Hematopoietic multipotent progenitor cell (in vitro differentiated cells): ENCODE results near the gene ADAMTS5. TPM values are rescaled to one million over a fixed set of nuclear protein-coding genes. Genes with fewer than 3 reads are reported as not detected.

Source experiments
- DNase-seq, 3 donors: peaks; one replicate each; pipeline ENCODE4 v3.0.0-alpha.2; 2011 to 2015; ENCODE audit warnings: low read depth in 2 of 3, low spot score in 2 of 3
- total RNA-seq: library from RNA; depleted of rRNA; stranded (reverse); fragments of >200 nt; gene quantifications from one replicate; pipeline ENCODE4 v1.2.3, GENCODE V29; 2012

The ADAMTS5 gene
- total RNA-seq = under 0.01 TPM

DNA sequence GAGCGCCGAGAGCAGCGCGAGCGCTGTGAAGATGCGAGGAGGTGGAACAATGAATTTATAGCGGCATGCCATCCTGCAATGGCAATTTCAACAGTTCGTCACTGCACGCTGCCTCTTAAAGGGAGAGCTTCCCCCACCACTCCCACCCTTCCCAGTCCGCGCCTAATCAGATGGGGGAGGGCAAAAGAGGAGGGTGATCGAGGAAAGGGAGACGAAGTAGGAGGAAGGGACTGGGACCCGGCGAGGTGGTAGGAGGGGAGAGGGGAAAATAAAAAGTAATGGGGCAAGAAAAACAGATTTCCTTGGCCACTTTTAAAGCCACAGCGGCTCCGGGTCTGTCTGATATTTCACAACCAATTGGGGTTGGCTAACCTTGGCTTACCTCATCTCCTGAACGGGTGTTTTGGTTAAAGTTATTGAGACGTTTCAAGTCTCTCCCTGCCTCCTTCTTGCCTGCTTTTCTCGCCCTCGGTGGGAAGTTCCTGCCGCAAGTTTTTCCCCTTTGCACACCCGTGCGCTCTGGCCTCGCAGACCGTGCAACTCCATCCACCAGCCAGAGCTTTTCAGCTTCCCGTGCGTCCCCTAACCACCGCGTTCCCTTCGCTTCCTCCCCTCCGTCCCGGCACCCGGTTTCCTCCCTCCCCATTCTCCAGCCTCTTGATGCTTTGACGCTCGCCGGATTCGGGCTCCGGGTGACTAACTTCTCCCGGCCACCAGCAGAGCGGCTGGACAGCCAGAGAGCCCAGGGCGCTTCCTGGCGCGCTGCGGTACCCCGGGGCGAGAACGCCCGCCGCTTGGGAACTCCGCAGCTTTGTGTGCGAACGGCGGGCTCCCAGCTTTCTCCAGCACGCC is at the start of gene ADAMTS5:
TSS of gene ADAMTS5 (minus strand) at position 27 of the 852 bp plus-strand sequence. CDS start 697 bp downstream, outside the sequence.
- peak in 1 of 3 donors; percentile 4 for DNase-seq

DNA sequence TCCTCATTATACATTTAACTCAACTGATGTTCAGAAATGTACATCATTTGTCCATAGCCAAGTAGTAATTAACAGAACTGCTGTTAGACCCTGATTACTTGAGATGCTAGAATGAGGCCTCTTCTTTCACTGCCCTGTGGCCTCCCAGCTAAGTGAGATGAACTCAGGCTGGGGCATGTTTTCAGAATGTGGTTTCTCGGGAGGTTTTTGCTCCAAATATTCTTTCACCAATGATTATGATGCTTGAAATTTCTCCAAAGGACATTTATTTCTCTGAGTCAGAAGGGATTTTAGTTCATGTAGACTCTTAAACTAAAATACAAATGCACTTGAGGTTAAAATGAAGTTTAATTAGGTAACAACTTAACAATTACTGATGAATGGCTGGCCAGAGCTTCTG is 34.6 kb upstream of the ADAMTS5 start:
- no peak for DNase-seq

- DNase-seq = no peak
Measured at GRCh38 chr21:26983576-26983975, 16.7 kb upstream of the ADAMTS5 start.

GRCh38 chr21:26982767-26983166 is 15.9 kb upstream of the ADAMTS5 start:
- DNase-seq = no peak

GRCh38 chr21:26977746-26978145 is 10.9 kb upstream of the ADAMTS5 start:
- DNase-seq = no peak

DNA sequence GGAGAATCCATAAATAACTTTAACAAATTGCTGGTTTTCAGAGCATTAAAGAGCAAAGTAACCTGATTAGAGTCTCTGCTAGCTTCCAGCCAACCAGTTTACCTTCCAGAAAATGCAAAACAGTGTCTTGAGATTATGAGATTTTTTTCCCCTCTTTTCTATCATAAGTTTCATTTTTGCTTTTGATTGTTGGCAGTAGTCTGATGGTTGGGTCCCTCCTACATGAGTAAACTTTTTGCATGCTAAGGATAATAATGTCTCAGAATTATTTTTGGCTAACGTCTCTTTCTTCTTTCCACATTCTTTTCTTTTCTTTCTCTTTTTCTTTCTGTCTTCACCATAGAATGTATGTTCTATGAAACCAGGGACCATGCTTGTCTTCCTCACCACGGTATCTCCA is 6.3 kb upstream of the ADAMTS5 start:
- no peak for DNase-seq

- DNase-seq = peak in 1 of 3 donors; percentile 13
Measured at GRCh38 chr21:26972192-26972591, 5.3 kb upstream of the ADAMTS5 start.

DNA sequence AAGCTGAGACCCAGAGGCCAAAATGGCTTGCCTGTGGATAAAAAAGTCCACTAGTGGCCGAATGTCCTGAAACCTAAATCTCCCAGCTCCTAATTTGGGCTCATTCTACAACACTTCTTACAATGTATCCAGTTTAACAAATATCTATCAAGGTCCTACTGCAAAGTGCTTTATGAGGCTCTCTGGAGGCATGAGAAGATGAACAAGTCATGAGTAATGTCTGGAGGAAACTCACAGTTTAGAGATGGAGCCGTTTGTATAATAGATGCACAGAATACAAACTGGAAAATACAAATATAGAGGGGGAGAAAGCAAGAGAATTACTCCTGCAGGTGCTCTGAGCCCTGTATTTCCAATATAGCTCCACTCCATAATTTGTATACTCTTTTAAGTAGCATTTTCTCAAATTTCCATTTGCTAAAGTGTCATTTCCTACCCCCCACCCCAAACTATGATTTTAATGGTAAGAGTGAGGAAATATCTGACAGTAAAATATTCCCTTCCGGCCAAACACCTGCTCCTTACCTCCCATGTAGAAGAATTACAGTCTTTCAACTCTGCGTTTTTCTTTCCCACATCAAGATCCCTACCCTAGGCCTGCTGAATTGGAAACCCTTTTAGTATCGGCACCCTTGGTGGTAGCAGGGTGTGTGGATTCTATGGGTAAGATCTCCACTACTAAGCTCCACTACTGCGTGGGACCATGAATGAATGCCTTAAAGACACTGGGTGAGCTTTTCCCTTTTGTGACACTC is 3.3 kb upstream of the ADAMTS5 start:
- DNase-seq = no peak

DNA sequence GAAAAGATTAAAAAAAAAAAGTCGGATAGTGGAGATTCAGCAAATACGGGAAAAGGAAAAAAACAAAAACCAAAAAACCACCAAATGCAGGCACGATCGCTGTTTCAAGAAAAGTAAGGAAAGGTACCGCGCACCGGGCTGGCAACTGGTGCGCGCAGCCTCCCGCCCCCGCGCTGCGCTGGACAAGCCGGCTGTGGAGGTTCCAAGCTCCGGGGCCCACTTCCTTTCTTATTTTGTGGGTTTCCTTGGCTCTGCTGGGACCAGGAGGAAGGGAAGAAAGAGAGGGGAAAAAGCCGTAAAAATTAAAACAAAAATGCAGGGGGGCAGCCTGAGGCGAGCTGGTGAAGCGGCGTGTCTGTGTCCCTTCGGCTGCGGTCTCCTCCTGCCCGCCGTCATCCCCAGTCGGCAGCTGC is 233 bp downstream of the ADAMTS5 start:
- no peak for DNase-seq

DNA sequence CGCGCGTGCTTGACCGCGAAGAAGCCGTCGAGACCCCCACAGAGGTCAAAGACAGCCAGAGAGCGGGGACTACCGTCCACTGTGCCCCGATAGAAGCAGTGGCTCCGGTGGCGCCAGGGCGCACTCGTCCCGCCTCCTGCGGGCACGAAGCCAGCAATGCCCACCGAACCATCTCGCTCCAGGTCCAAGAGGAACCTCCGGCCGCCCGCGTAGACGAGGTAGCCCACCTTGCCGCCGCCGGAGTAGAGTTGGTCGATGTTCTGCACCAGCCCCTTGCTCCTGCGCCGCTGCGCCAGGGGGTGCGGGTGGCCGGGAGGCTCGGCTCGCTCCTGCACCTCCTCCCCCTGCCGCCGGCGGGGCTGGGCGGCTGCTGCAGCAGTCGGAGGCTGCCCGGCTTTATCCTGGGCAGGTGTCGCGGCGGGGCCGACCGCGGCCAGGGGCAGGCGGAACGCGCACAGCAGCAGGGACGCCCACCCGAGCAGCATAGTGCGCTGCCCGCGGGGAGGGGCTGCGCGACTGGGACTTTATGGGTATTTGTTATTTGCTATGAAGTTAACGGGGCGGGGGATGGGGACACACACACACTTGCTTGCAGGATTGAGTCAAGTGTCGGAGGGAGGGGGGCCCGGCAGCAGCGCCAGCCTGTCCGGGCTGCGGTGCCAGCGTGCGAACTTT is 844 bp downstream of the ADAMTS5 start:
- DNase-seq = no peak

DNA sequence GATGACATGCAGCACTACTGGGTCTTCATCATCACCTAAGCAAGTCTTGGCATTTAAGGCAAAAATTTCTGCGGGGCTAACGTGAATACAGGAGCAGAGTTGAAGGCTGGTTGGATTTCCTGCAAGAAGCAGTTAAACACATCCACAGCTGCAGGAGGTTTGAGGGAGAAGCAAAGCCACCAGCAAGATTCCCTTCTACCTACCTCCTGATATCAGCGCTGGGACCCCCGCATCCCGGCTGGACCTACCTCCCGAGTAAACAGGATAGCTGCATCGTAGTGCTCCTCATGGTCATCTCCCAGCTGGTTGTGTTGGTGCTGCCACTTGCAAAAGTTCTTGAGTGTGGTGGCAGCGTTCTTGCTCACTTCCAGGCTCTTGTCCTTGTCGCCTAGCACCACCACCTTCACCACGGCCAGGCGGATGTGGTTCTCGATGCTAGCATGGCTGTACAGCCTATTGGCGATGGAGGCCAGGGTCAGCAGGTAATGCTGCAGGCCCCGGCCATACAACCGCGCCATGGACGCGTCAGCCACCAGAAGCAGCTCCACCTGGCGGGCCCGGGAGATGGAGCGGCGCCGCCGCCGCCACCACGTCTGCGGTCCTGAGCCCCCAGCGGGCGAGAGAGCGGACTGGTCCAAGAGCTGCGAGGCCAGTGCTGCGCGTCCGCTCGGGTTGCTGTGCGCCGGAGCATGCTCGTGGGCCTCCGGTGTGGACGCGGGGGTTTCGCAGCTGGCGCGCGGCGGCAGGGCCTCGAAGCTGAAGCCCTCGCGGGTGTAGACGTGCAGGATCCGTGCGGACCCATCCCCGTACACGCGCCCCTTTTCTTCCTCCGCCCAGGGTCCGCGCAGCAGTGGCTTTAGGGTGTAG is 1.6 kb downstream of the ADAMTS5 start:
- no peak for DNase-seq

DNA sequence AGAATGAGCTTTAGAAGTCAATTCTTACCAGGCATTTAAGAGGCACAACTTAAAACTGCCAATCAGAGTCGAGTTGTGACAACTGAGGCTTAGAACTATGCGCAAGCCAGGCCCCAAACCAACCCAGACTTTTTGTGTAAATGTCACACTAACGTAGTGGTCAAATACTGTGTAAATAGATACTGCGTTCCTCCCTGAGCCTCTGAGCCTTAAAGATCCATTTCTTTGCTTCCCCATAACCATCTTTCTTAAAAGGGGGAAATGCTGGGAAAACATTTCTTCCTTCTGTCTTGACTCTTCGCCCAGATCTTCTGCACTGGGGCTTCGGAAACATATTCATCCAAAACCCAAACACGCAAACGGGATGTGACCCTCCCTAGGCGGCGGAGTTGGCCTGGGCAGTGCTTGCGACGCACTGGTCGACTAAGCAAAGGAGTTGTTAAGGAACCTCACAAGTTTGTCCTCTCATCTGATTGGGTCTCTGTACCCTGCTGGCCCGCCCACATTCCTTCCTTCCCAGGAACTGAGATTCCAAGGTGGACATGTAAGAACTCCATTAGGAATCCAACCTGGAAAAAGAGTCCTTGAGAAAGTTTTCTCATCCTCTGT is 2.6 kb downstream of the ADAMTS5 start:
- no peak for DNase-seq

DNA sequence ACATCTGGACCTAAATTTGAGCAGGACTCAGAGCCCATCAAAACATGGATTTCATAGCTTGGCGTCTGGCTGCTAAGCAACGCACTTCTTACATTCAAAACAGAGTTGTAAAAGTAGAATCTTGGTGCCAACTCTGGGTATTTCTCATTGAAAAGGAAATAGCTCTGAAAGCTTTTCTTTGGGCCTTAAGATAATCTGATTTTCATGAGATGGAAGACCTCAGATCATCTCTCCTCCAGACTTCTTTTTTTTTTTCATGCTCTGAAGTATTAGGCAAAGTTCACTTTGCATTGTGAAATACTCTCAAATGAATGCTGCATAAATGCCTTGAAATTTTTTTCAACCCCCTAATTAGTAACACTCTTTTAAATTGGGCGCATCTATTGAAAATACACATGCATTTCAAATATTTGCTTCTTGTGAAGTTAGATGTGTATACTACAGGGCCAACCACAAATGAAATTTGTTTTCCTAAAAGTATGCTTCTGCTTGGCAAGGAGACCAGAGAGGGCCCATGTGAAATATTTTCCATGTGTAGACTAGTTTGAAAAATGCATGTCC is 4.2 kb downstream of the ADAMTS5 start:
- no peak for DNase-seq

DNA sequence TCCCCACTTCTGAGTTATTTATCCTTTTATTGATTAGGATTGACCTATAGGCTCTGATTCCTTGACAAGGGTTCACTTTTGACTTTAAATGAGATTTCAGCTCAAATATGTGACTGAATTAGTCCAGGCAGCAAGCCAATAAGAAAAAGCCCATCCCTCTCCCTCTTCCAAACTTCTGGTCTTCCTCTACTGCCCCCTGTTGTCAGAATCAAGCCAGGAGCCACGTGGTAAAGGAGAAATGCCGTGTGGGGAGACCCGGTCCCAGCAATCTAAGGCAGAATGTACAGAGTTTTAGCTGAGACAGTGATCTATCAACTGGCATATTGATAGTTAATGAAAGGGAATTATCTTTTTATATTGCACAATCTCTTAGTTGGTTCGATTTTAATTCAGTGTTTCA is 5.2 kb downstream of the ADAMTS5 start:
- DNase-seq = no peak

GRCh38 chr21:26958788-26959187 is 8.1 kb downstream of the ADAMTS5 start:
- no peak for DNase-seq

GRCh38 chr21:26956813-26957212 is 10.1 kb downstream of the ADAMTS5 start:
- no peak for DNase-seq

- DNase-seq = no peak
Measured at GRCh38 chr21:26956216-26956615, 10.7 kb downstream of the ADAMTS5 start.

- DNase-seq = no peak
Measured at GRCh38 chr21:26954662-26955121, 12.2 kb downstream of the ADAMTS5 start.

DNA sequence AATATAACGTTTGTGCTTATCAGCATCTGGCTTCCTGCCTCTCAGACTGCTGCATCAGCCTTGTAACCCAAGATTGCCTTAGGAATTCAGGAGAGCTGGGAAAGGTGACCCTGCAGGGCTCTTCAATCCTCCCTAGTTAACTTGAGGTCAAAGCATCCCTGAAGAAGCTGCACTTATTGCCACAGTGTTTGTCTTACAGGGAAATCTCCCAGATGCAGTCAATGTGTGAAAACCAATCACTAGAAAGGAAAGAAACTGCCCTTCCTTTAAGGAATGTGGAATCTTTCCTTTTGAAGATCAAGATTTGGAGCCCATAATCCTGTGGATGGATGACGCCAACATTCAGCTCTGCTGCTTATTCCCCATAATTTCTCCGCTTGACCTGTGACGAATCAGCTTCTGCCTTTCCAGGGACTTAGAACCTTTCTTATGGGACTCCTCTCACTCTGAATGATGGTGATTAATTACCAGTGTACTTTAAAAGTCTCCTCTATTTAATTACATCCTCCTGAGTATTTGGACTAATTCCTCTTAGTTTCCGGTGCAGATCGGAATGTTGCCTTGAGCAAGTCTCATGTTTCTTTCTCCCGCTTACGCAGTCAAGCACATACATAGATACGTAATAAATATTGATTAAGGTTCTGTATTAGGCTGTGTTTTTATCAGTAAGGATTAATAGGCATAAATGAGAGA is 14.4 kb downstream of the ADAMTS5 start:
- no peak for DNase-seq
